ENCODE measurements around the gene HMOX2.

The HMOX2 gene

GRCh38 chr16:4496305-4496704, 20.1 kb downstream of the HMOX2 start:
- in situ Hi-C loops (cut with MboI; ENCODE audit: low sequenced_read_pairs, unreplicated experiment) = no loop called here
- no peak for DNase-seq (ENCODE audit: low spot score)
- TF ChIP-seq CTCF (IDR thresholded peaks at IDR 0.05; ENCODE audit: borderline replicate concordance, control extremely low read depth, extremely low read depth, insufficient read depth, missing control alignments) = no peak

- DNase-seq (ENCODE audit: low spot score) = no peak
- in situ Hi-C loops (cut with MboI; ENCODE audit: low sequenced_read_pairs, unreplicated experiment) = no loop called here
- TF ChIP-seq CTCF (IDR thresholded peaks at IDR 0.05; ENCODE audit: borderline replicate concordance, control extremely low read depth, extremely low read depth, insufficient read depth, missing control alignments) = no peak
Measured at GRCh38 chr16:4498546-4499195, 22.5 kb downstream of the HMOX2 start.

GRCh38 chr16:4499196-4499555, 23.0 kb downstream of the HMOX2 start:
- no peak for TF ChIP-seq CTCF (IDR thresholded peaks at IDR 0.05; ENCODE audit: borderline replicate concordance, control extremely low read depth, extremely low read depth, insufficient read depth, missing control alignments)
- DNase-seq (ENCODE audit: low spot score) = no peak
- in situ Hi-C loops (cut with MboI; ENCODE audit: low sequenced_read_pairs, unreplicated experiment) = no loop called here

- TF ChIP-seq CTCF (IDR thresholded peaks at IDR 0.05; ENCODE audit: borderline replicate concordance, control extremely low read depth, extremely low read depth, insufficient read depth, missing control alignments) = no peak
- in situ Hi-C loops (cut with MboI; ENCODE audit: low sequenced_read_pairs, unreplicated experiment) = no loop called here
- no peak for DNase-seq (ENCODE audit: low spot score)
Measured at GRCh38 chr16:4500272-4500671, 24.1 kb downstream of the HMOX2 start.

- in situ Hi-C loops (cut with MboI; ENCODE audit: low sequenced_read_pairs, unreplicated experiment) = no loop called here
- no peak for DNase-seq (ENCODE audit: low spot score)
- no peak for TF ChIP-seq CTCF (IDR thresholded peaks at IDR 0.05; ENCODE audit: borderline replicate concordance, control extremely low read depth, extremely low read depth, insufficient read depth, missing control alignments)
Measured at GRCh38 chr16:4501071-4501478, 24.9 kb downstream of the HMOX2 start.

- DNase-seq (ENCODE audit: low spot score) = peak; percentile 79
- TF ChIP-seq CTCF (IDR thresholded peaks at IDR 0.05; ENCODE audit: borderline replicate concordance, control extremely low read depth, extremely low read depth, insufficient read depth, missing control alignments) = no peak
- in situ Hi-C loops (cut with MboI; ENCODE audit: low sequenced_read_pairs, unreplicated experiment) = no loop called here
Measured at GRCh38 chr16:4505356-4506147, 29.4 kb downstream of the HMOX2 start.
